WTC11 (cell line): ENCODE results near the gene FLT1.

Experiments used
- ATF1 ChIP-seq: sonication (generic); formaldehyde crosslinking; IDR thresholded peaks from 2 replicates; pipeline ENCODE4 v1.8.1; 2023; ENCODE audit warnings: mild to moderate bottlenecking, moderate library complexity, missing genetic modification reagents
- CREB1 ChIP-seq: sonication (generic); formaldehyde crosslinking; IDR thresholded peaks from 2 replicates; pipeline ENCODE4 v1.8.0; 2023; ENCODE audit warnings: mild to moderate bottlenecking, missing genetic modification reagents
- SMAD4 ChIP-seq: sonication (generic); formaldehyde crosslinking; IDR thresholded peaks from 2 replicates; pipeline ENCODE4 v1.8.0; 2022; ENCODE audit warnings: mild to moderate bottlenecking, missing genetic modification reagents
- ZNF138 ChIP-seq: sonication (generic); formaldehyde crosslinking; conservative IDR thresholded peaks from 2 replicates; pipeline ENCODE4 v1.8.1; 2022; ENCODE audit warnings: mild to moderate bottlenecking, moderate library complexity, missing genetic modification reagents
- TF ChIP-seq, protein P1 (sequence below): fragments of 200-600 bp; IDR thresholded peaks from 2 replicates; pipeline ENCODE4 v1.8.0; 2022; ENCODE audit warnings: antibody characterized with exemption
- TF ChIP-seq, protein P2 (sequence below): sonication (generic); formaldehyde crosslinking; IDR thresholded peaks from 2 replicates; pipeline ENCODE4 v1.8.1; 2022; ENCODE audit warnings: low read depth, missing genetic modification reagents, borderline replicate concordance

DNA sequence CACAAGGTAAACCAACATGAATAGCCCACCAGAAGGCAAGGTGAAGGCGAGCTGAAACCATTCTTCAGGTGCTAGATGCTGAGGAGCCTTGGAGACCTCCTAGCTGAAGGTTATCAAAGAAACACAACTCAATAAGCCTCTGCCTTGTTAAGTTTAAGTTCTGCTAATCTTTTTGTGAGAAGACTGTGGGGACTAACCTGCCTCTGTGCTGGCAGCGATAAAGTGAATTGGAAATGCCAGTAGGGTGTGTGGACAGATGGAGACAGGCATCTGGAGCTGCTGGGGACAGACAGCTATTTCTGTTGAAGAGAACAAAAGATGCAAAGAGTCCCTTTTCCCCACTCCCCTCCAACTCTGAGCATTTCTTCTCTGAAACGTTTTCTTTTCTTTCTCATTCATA is 33.5 kb upstream of the FLT1 start:
- TF ChIP-seq, protein P1, sequence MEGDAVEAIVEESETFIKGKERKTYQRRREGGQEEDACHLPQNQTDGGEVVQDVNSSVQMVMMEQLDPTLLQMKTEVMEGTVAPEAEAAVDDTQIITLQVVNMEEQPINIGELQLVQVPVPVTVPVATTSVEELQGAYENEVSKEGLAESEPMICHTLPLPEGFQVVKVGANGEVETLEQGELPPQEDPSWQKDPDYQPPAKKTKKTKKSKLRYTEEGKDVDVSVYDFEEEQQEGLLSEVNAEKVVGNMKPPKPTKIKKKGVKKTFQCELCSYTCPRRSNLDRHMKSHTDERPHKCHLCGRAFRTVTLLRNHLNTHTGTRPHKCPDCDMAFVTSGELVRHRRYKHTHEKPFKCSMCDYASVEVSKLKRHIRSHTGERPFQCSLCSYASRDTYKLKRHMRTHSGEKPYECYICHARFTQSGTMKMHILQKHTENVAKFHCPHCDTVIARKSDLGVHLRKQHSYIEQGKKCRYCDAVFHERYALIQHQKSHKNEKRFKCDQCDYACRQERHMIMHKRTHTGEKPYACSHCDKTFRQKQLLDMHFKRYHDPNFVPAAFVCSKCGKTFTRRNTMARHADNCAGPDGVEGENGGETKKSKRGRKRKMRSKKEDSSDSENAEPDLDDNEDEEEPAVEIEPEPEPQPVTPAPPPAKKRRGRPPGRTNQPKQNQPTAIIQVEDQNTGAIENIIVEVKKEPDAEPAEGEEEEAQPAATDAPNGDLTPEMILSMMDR = no peak
- no peak for TF ChIP-seq ZNF138 (CRISPR knock-in tag)
- no peak for TF ChIP-seq SMAD4
- no peak for TF ChIP-seq ATF1 (CRISPR knock-in tag)
- no peak for TF ChIP-seq CREB1 (CRISPR knock-in tag)
- TF ChIP-seq, protein P2, sequence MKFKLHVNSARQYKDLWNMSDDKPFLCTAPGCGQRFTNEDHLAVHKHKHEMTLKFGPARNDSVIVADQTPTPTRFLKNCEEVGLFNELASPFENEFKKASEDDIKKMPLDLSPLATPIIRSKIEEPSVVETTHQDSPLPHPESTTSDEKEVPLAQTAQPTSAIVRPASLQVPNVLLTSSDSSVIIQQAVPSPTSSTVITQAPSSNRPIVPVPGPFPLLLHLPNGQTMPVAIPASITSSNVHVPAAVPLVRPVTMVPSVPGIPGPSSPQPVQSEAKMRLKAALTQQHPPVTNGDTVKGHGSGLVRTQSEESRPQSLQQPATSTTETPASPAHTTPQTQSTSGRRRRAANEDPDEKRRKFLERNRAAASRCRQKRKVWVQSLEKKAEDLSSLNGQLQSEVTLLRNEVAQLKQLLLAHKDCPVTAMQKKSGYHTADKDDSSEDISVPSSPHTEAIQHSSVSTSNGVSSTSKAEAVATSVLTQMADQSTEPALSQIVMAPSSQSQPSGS (CRISPR knock-in tag) = no peak
